ENCODE measurements around the gene TIAM1. TPM values are rescaled to one million over a fixed set of nuclear protein-coding genes. Genes with fewer than 3 reads are reported as not detected.
"Not testable (repeated sequence)": the region's sequence is repeated elsewhere in the genome, so short reads cannot be mapped to it uniquely, and the experiment has no call there.

TIAM1 gene
- total and polyA plus RNA-seq, 12 donors, result 6.5 to 33.3 (median 15.9) TPM

DNA sequence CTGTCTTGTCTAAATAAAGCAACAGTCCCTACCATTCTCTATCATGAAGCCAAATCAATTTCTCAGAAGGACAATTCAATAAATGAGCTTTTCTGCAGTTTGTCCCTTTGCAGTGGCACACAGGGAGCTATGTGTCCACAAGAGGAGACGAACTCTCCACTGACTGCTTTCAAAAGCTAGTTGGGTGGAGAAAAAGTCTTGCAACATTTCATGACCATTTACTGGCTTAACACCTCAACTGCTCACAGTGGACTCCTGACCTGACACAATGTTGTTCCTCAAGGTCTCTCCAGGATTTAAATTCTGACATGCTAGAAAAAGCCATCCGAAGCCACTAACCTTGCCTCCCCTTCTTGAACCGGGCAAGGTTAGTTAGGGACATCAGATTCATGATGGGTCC is 111.7 kb downstream of the TIAM1 start:
- TF ChIP-seq, protein P1, sequence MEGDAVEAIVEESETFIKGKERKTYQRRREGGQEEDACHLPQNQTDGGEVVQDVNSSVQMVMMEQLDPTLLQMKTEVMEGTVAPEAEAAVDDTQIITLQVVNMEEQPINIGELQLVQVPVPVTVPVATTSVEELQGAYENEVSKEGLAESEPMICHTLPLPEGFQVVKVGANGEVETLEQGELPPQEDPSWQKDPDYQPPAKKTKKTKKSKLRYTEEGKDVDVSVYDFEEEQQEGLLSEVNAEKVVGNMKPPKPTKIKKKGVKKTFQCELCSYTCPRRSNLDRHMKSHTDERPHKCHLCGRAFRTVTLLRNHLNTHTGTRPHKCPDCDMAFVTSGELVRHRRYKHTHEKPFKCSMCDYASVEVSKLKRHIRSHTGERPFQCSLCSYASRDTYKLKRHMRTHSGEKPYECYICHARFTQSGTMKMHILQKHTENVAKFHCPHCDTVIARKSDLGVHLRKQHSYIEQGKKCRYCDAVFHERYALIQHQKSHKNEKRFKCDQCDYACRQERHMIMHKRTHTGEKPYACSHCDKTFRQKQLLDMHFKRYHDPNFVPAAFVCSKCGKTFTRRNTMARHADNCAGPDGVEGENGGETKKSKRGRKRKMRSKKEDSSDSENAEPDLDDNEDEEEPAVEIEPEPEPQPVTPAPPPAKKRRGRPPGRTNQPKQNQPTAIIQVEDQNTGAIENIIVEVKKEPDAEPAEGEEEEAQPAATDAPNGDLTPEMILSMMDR (IDR thresholded peaks at IDR 0.05), result no peak
- no peak for TF ChIP-seq POLR2A (IDR thresholded peaks at IDR 0.05)
- intact Hi-C loops (cut with DNase I), result no loop called here
- H3K36me3 ChIP-seq (replicated peaks in 1 of 2), result no peaks in the 10 kb centered on the region

DNA sequence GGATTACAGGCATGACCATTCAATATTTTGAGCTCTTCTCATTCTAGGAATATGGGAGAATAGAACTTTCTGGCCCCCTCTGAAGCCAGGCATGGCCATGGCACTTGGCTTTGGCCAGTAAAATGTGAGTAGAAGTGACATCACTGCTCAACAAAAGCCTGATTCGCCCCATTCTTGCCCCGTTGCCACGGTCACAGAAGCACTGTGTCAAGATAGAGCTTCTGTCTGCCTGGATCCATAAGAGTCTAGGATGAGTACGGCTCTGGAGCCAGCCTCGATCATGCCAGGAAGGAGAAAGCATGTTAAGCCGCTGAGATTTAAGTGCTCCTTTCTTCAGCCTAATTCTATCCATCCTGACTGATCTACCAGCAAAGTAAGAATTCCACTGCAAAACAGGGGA is 113.1 kb downstream of the TIAM1 start:
- no peak for TF ChIP-seq POLR2A (IDR thresholded peaks at IDR 0.05)
- TF ChIP-seq, protein P1 (IDR thresholded peaks at IDR 0.05), result no peak
- no peak for DNase-seq
- Histone ChIP-seq H3K27ac (no peak overlapping the region), H3K4me1 (replicated peaks in 1 of 2) (no peaks in the 10 kb centered on the region), H3K4me3 (no peak overlapping the region), H3K27me3 (no peaks in the 10 kb centered on the region), H3K36me3 (replicated peaks in 1 of 2) (no peaks in the 10 kb centered on the region), H3K9me3 (replicated peaks in 1 of 3) (no peaks in the 10 kb centered on the region)
- intact Hi-C loops (cut with DNase I), result no loop called here
- 91 to 100% (median 94%) methylated on average over 6 of the region's 6 CpGs for WGBS, 4 donors

More for the DNA sequence above, 111.7 kb downstream of the TIAM1 start:
- WGBS, 4 donors, result 71 to 82% (median 77%) methylated on average over 3 of the region's 3 CpGs
- H3K4me1 ChIP-seq (replicated peaks in 1 of 2), result no peaks in the 10 kb centered on the region
- H3K9me3 ChIP-seq (replicated peaks in 1 of 3), result no peaks in the 10 kb centered on the region
- H3K27me3 ChIP-seq, result no peaks in the 10 kb centered on the region
- DNase-seq, result no peak
- H3K27ac ChIP-seq, result no peak overlapping the region
- no peak overlapping the region for H3K4me3 ChIP-seq

DNA sequence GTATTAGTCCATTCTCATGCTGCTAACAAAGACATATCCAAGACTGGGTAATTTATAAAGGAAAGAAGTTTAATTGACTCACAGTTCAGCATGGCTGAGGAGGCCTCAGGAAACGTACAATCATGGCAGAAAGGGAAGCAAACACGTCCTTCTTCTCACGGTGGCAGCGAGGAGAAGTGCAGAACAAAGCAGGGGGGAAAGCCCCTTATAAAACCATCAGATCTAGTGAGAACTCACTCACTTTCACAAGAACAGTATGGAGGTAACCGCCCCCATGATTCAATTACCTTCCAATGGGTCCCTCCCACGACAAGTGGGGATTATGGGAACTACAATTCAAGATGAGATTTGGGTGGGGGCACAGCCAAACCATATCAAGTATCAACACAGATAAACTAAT is 115.3 kb downstream of the TIAM1 start:
- H3K4me3 ChIP-seq; H3K4me1 ChIP-seq (replicated peaks in 1 of 2); intact Hi-C loops (cut with DNase I); H3K36me3 ChIP-seq (replicated peaks in 1 of 2); DNase-seq; H3K27me3 ChIP-seq; H3K27ac ChIP-seq; H3K9me3 ChIP-seq (replicated peaks in 1 of 3): not testable (repeated sequence)
- 77 to 87% (median 82%) methylated on average over 6 of the region's 6 CpGs for WGBS, 4 donors

DNA sequence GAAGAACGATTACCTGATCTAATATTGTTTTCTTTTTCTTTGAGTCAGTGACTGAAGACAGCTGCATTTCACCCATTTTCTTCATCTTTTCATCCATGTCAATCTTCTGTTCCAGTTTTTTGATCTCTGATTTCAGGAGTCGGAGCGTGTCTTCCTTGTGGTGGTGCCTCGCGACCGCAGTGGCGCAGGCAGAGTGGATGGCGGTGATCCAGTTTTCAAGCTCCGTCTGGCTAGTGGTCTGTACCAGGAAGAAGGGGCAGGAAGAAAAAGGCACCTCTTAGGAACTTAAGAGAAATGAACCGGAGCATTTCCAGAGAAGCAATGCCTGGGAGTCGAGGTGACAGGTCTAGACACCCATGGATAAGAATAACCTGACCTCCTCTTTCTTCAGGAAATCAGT is 118.3 kb downstream of the TIAM1 start:
- no peak overlapping the region for H3K4me3 ChIP-seq
- H3K27ac ChIP-seq, result no peak overlapping the region
- H3K36me3 ChIP-seq (replicated peaks in 1 of 2), result no peaks in the 10 kb centered on the region
- H3K9me3 ChIP-seq (replicated peaks in 1 of 3), result no peaks in the 10 kb centered on the region
- intact Hi-C loops (cut with DNase I), result no loop called here
- TF ChIP-seq POLR2A (IDR thresholded peaks at IDR 0.05), result no peak
- TF ChIP-seq, protein P1 (IDR thresholded peaks at IDR 0.05), result no peak
- WGBS, 4 donors, result 89 to 96% (median 92%) methylated on average over 11 of the region's 11 CpGs
- H3K4me1 ChIP-seq (replicated peaks in 1 of 2), result no peaks in the 10 kb centered on the region
- no peak for DNase-seq
- no peaks in the 10 kb centered on the region for H3K27me3 ChIP-seq

DNA sequence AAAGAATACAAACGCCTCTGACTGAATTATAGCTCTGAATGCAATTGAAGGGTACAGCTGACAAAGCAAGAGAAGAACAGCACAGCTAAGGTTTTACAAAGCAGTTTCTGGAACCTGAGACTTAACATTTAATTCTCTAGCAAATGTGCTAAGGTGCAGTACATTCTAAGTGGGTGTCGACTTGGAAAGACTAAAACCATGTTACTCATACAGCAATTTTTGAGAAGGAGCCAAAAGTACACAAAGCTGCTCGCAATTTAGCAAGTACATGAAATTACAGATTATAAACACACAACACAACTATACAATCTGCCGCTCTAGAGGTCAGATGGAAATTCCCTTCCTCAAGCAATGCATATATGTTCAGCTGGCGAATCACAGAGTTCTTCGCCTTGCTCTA is 121.9 kb downstream of the TIAM1 start:
- no peaks in the 10 kb centered on the region for H3K27me3 ChIP-seq
- 63 to 73% (median 72%) methylated on average over 6 of the region's 6 CpGs for WGBS, 4 donors
- H3K36me3 ChIP-seq (replicated peaks in 1 of 2), result no peaks in the 10 kb centered on the region
- no peak overlapping the region for H3K4me3 ChIP-seq
- DNase-seq, result no peak
- no peak overlapping the region for H3K27ac ChIP-seq
- no peaks in the 10 kb centered on the region for H3K4me1 ChIP-seq (replicated peaks in 1 of 2)
- intact Hi-C loops (cut with DNase I), result no loop called here
- H3K9me3 ChIP-seq (replicated peaks in 1 of 3), result no peaks in the 10 kb centered on the region
- TF ChIP-seq, protein P1 (IDR thresholded peaks at IDR 0.05), result no peak
- no peak for TF ChIP-seq POLR2A (IDR thresholded peaks at IDR 0.05)

All from adrenal gland (tissue), 12 donors.